ENCODE measurements around the gene MAPK8IP1.

DNA sequence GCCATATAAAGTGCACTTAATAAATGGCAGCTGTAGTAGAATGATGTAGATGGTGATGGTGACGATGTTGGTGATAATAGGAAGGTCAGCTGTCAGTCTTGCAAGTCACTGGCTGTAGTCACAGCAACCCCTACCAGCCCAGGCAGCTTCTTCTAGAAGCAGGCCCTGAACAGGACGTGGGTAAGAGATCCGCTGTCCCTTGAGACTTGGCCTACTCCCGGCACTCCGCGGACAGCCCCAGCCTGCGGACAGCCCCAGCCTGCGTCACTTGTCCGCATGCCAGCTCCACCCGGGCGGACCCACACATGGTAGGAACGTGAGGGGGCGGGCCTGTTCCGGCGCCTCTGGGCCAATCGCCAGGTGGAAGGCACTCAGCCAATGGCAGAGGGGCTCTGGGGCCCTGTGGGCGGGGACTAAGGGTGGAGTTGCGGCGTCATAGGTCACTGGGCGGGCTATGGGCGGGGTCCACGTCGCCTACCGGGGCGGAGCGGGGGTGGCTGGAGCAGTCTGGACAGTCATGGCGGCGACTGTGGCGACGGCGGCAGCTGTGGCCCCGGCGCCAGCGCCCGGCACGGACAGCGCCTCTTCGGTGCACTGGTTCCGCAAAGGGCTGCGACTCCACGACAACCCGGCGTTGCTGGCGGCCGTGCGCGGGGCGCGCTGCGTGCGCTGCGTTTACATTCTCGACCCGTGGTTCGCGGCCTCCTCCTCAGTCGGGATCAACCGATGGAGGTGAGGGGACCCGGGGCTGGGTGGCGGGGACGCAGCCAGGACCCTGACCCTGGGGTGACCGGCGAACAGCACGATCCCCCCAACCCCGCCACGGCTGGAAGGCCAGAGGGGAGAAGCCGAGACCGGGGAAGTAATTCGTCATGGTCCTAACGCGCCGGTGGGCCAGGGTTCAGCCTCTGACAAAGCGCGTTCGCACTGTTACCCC lies 38.2 kb upstream of the MAPK8IP1 start, which contains the start of gene CRY2:
- TF ChIP-seq, protein P1, sequence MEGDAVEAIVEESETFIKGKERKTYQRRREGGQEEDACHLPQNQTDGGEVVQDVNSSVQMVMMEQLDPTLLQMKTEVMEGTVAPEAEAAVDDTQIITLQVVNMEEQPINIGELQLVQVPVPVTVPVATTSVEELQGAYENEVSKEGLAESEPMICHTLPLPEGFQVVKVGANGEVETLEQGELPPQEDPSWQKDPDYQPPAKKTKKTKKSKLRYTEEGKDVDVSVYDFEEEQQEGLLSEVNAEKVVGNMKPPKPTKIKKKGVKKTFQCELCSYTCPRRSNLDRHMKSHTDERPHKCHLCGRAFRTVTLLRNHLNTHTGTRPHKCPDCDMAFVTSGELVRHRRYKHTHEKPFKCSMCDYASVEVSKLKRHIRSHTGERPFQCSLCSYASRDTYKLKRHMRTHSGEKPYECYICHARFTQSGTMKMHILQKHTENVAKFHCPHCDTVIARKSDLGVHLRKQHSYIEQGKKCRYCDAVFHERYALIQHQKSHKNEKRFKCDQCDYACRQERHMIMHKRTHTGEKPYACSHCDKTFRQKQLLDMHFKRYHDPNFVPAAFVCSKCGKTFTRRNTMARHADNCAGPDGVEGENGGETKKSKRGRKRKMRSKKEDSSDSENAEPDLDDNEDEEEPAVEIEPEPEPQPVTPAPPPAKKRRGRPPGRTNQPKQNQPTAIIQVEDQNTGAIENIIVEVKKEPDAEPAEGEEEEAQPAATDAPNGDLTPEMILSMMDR (IDR thresholded peaks at IDR 0.05) = no peak
- TF ChIP-seq POLR2AphosphoS5 (IDR thresholded peaks at IDR 0.05; ENCODE audit: low read depth, low read length) (peak; percentile 49), SIN3A (IDR thresholded peaks at IDR 0.05; ENCODE audit: borderline replicate concordance, insufficient read depth, low read depth, low read length) (peak; percentile 38; the same call in 1 of the 2 replicates), TCF7L2 (IDR thresholded peaks at IDR 0.05; ENCODE audit: low read depth, low read length) (no peak)
- TF ChIP-seq, protein P2, sequence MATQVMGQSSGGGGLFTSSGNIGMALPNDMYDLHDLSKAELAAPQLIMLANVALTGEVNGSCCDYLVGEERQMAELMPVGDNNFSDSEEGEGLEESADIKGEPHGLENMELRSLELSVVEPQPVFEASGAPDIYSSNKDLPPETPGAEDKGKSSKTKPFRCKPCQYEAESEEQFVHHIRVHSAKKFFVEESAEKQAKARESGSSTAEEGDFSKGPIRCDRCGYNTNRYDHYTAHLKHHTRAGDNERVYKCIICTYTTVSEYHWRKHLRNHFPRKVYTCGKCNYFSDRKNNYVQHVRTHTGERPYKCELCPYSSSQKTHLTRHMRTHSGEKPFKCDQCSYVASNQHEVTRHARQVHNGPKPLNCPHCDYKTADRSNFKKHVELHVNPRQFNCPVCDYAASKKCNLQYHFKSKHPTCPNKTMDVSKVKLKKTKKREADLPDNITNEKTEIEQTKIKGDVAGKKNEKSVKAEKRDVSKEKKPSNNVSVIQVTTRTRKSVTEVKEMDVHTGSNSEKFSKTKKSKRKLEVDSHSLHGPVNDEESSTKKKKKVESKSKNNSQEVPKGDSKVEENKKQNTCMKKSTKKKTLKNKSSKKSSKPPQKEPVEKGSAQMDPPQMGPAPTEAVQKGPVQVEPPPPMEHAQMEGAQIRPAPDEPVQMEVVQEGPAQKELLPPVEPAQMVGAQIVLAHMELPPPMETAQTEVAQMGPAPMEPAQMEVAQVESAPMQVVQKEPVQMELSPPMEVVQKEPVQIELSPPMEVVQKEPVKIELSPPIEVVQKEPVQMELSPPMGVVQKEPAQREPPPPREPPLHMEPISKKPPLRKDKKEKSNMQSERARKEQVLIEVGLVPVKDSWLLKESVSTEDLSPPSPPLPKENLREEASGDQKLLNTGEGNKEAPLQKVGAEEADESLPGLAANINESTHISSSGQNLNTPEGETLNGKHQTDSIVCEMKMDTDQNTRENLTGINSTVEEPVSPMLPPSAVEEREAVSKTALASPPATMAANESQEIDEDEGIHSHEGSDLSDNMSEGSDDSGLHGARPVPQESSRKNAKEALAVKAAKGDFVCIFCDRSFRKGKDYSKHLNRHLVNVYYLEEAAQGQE (IDR thresholded peaks at IDR 0.05; ENCODE audit: insufficient read depth in 1 of 2, low read depth in 2 of 2, low read length in 1 of 2) = no peak
